Measurements from ENCODE around the gene PSG11. TPM values are rescaled to one million over a fixed set of nuclear protein-coding genes. Genes with fewer than 3 reads are reported as not detected.
A peak's percentile ranks its signal among the peaks of the same experiment; 100 is the strongest.
"Not testable (repeated sequence)": the region's sequence is repeated elsewhere in the genome, so short reads cannot be mapped to it uniquely, and the experiment has no call there.

PSG11 gene
- 0.49 and 0.69 TPM in 2 replicates for total RNA-seq (2014; rRNA removed; shearing (Covaris generic))

DNA sequence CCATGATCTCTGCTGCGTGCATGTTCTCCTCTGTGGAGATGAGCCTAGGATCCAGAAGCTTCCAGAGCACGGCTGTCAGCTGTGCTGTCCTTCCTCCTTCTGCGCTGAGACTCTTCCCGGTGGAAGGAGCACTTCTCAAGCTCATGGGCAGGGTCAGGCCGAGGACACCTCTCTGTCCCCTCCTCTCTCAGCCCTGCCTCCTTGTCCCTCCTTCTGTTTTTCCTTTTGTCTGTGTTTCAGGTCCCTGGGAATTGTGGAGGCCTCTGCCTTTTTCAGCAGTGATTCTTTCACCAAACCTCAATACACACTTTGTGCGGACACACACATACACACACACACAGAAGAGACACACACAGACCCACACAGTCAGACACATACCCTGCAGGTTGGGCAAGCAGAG is at the start of gene PSG11:
Gene PSG11, minus strand, starts transcription at position 101 of the 400 bp plus-strand sequence. Its CDS starts 97 bp downstream, at position 4.
- not testable (repeated sequence) for DNase-seq (ENCODE audit: low read depth)

DNA sequence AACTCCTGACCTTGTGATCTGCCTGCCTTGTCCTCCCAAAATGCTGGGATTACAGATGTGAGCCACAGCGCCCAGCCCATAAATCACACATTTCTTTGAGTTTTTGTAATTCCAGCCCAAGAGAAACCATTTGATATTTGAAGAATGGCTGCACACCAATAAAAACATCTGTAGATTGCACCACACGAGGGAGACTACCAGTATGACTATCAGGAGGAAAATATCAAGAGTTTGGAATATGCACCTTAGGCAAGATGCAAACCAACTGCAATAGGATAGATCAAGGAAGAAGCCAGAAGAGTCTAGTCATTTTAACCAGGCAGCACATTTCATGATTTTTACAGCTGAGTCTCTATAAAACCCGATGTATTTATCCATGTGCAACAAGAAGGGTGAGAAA is 36.1 kb upstream of the PSG11 start:
- DNase-seq (ENCODE audit: low read depth) = not testable (repeated sequence)

DNA sequence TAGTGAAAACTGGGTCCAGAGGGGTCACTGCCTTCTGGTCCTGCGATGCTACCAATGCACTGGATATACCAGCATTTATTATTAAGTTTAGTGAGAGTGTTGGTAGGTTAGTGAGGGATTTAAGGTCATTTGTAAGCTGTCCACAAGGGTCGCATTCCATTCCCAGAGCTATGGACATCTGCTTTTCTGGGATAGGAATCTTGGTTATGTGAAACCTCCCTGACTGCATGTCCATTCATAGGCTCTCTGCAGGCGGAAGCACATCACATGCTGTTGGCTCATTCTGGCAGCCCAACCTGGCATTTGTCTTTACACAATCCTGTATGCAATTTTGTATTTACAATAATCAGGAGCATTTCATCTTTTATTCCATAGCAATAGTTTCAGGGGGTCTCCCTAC is 35.1 kb upstream of the PSG11 start:
- DNase-seq (ENCODE audit: low read depth) = peak; percentile 49

DNA sequence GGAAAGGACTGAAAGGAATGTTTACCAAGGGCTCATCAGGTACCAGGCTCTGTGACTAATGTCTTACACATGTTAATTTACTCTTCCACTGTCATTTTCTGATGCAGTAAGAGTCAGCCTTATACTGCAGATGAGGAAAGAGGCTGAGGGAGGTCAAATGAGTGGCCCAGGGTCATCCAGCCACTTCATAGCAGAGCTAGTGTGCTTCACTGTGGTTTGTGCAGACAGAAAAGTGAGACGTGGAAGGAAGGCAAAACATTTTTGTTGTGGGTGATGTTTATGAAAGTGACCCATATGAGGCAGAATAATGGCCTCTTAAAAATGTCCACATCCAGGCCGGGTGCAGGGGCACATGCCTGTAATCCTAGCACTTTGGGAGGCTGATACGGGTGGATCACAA is 34.0 kb upstream of the PSG11 start:
- peak; percentile 87 for DNase-seq (ENCODE audit: low read depth)

DNA sequence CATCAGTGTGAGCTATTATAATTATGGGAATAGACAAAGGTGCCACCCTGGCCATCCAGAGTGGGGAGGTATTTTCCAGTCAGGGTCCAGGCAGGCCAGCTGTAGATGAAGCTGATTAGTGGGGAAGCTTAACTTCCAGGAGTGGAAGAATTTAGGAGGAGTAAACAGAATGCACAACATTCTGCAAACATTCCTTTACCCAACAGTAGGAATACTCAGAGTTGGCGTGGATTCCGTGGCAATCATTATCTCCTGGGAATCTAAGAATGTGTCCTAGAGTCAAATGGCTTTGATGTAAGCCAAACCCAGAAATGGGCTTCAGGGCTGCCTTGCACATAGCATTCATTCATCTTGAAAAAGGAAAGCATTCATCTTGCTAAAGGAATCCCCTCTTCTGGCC is 33.2 kb upstream of the PSG11 start:
- peak; percentile 26 for DNase-seq (ENCODE audit: low read depth)

DNA sequence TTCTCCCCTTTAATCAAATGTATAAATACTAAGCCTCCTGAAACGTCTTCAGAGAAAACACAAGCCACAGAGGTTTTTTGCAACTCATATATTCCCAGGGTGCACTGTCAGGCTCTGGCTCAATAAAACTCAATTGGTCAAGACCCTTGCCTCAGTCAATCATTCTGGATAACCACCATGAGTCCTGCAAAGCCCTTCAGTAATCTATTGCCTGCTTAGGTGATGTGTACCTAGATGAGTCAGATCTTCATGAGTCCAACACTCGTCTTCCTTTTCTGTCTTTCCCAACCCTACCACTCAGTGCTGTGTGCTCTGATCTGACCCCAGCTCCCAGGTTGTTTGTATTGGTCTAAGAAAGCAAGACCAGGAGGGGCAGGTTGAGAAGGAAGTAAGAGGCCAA is 32.2 kb upstream of the PSG11 start:
- peak; percentile 41 for DNase-seq (ENCODE audit: low read depth)

DNA sequence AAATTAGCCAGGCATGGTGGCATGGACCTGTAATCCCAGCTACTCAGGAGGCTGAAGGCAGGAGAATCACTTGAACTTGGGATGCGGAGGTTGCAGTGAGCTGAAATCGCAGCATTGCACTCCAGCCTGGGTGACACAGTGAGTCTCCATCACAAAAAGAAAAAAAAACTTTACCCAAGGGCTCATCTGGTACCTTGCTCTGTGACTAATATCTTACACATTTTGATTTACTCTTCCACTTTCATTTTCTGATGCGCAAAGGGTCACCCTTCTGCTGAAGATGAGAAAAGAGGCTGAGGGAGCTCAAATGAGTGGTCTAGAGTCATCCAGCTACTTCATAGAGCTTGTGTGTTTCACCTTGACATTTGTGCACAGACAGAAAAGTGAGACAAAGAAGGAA is 21.7 kb upstream of the PSG11 start:
- DNase-seq (ENCODE audit: low read depth) = peak; percentile 53

DNA sequence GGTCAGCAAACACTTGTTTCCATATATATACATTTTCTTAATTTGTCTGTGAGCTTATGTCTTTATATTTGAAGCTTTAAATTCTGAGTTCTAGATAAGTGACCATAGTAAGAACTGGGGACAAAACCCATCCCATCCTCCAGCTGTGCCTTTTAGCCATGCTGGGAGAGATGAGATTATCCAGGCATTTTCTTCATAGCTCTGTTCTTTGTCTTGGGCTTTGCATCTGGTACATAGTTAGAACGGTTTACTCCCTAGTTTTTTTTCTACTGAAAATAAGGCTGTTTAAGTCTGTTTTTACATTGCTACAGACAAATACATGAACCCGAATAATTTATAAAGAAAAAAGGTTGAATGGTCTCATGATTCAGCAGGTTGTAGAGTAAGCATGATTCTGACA is 20.3 kb upstream of the PSG11 start:
- not testable (repeated sequence) for DNase-seq (ENCODE audit: low read depth)

DNA sequence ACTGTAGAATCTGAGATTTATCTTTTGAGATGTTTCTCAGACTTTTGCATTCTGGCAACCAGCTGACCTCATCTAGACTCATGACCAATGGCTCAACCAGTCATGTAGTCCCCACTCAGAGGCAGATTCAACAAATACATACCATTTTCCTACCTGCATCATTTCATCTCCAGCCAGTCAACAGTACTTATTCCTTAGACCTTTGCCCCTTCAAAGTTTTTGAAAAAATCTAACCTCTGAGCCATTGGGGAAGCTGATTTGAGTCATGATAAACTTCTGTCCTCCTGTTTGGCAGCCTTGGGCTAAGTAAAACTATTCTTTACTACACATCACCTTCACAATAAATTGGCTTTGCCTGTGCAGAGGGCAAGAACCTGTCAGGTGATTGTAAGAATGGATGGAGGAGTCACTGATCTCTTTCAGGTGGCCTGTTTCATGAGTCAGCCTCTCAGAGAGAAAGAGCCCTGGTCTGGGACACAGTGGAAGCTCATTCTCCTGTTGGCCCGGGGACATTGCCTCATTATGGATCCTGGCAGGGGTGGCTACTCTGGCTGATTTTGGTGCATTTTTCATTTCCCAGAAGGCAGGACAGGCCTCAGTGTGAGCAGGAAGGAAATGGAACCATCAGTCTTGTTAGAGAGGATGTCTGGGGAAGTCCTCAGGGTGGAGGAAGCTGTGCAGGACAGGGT is 17.4 kb upstream of the PSG11 start:
- DNase-seq (ENCODE audit: low read depth) = not testable (repeated sequence)

DNA sequence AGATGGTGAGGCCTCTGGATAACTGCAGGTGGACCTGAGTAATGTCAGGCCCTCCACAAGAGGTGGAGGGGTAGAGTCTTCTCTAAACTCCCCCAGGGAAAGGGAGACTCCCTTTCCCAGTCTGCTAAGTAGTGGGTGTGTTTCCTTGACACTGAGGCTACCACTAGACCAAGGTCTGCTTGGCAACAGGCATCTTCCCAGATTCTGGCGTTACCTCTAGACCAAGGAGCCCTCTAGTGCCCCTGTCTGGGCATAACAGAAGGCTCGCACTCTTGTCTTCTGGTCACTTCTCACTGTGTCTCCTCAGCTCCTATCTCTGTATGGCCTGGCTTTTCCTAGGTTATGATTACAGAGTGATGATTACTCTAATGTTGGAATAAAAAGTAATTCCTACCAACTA is 5.4 kb upstream of the PSG11 start:
- DNase-seq (ENCODE audit: low read depth) = peak; percentile 66

DNA sequence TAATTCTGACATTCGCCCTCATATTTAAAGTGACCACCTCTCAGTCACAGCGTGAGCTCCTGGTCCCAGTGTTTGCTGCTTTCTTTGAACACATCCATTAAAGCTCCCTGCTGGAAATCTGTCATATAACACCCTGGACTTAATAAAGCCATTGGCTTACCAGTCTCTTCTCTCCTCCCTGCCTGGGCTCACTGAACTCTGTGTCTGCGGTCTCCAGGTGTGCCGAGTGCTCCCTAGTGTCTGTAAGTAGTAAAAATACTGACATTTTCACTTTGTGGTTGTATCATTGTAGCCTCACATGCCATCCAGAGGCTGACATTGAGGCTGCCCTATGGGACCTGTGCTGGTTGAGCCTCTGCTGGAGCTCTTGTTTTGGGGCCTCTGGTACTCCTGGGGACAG is 2.6 kb upstream of the PSG11 start:
- no peak for DNase-seq (ENCODE audit: low read depth)

DNA sequence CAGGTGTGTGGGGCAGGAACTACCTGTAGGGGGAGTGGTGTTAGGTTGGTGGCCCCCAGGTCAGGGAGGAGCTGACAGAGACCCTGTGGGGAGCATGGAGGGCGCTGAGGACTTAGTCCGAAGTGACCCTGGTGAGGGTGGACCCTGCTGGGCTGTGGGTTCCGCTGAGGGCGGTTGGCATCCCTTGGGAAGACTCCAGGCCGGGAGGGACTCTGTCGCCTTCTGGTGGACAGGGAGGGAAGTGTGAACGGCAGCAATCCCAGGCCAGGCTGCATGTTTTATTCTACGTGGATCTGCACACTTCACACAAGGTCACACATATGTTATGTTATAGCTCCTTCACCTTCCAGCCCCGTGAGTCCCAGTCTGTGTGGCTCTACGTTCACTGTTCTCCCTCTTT is 1.7 kb upstream of the PSG11 start:
- not testable (repeated sequence) for DNase-seq (ENCODE audit: low read depth)

DNA sequence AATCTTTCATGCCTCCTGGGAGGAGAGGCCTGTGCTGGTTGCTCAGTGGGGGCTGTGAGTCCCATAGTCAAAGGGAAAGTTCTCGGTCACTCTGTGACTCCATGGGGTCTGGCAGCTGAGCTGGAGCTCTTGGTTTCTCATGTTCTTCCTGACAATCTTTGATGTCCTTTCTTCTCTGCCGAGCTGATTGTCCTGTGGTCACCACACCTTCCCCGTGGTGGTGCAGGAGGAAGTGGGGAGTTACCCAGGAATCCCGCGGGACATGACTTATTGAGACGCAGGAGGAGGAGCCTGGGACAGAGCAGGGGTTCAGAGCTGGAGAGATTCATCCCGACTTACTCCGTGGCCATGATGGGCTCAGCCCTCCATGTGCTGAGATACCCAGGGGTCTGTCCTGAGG is 792 bp upstream of the PSG11 start:
- not testable (repeated sequence) for DNase-seq (ENCODE audit: low read depth)

DNA sequence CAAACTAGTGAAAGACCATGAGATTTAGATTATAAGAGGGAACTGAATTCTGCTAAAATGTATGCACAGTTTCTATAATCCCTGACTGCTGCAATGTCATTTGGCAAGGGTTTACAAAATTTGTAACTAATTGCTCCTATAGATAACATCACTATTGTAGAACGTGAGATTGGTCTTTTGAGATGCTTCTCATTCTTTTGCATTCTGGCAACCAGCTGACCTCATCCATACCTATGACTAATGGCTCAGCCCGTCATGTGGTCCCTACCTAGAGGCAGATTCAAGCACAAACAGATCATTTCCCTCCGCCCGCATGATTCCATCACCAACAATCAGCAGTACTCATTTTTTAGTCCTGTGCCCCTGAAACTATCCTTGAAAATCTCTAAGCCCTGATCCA is 4.2 kb downstream of the PSG11 start:
- peak; percentile 92 for DNase-seq (ENCODE audit: low read depth)

DNA sequence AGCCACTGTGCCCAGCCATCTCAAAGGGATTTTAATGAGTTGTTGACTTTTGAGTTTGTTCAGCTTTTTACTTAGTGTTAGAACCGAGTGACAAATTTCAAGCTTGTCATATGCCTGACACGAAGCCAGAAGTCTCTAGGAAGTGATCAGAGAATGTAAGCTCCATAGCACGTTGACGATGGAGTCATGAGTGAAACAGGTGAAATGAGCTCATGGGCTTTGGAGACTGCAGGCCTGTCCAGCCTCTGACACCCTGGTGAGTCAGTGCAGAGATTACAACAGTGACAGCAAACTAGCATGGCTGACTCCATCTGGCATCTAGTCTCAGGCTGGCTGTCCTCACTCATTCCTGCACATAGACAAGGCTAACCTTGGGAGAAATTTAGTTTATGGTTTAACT is 4.6 kb downstream of the PSG11 start:
- DNase-seq (ENCODE audit: low read depth) = peak; percentile 97

DNA sequence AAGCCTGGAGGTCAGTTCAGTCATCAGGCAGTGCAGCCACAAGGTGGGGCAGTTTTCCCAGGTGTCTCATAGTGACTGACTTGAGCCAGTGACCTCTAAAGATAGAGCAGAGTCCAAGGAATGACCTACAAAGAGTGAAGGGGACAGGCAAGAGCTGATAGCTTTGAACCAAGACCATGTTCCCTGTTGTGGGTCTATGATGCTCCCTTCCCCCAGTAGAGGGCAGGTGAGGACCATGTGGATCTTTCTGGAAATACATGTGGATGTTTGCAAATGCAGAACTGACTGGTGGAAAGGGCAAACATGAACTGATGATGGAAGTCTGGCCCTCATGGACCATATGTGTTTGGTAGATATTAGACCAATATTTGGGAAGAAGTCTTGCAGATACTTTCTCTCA is 6.7 kb downstream of the PSG11 start:
- DNase-seq (ENCODE audit: low read depth) = peak; percentile 56

DNA sequence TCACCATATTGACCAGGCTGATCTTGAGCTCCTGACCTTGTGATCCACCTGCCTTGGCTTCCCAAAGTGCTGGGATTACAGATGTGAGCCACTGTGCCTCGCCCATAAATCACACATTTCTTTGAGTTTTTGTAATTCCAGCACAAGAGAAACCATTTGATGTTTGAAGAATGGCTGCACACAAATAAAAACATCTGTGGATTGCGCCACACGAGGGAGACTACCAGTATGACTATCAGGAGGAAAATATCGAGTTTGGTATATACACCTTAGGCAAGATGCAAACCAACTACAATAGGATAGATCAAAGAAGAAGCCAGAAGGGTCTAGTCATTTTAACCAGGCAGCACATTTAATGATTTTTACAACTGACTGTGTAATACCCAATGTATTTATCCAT is 20.4 kb downstream of the PSG11 start:
- DNase-seq (ENCODE audit: low read depth) = not testable (repeated sequence)

DNA sequence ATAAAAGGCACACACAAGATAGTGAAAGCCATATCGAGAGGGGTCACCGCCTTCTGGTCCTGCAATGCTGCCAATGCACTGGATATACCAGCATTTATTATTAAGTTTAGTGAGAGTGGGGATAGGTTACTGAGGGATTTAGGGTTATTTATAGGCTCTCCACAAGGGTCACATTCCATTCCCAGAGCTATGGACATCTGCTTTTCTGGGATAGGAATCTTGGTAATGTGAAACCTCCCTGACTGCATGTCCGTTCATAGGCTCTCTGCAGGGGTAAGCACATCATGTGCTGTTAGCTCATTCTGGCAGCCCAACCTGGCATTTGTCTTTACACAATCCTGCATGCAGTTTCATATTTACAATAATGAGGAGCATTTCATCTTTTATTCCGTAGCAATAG is 21.4 kb downstream of the PSG11 start:
- not testable (repeated sequence) for DNase-seq (ENCODE audit: low read depth)

DNA sequence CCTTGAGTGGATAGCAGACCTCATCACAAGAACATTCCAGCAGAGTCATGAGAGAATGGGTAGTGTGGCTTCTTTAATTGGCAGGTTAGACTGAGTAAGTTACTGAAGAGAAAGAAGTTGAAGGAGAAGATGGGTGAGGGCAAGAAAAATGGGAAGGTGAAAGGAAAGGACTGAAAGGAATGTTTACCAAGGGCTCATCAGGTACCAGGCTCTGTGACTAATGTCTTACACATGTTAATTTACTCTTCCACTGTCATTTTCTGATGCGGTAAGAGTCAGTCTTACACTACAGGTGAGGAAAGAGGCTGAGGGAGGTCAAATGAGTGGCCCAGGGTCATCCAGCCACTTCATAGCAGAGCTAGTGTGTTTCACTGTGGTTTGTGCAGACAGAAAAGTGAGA is 22.6 kb downstream of the PSG11 start:
- DNase-seq (ENCODE audit: low read depth) = not testable (repeated sequence)

DNA sequence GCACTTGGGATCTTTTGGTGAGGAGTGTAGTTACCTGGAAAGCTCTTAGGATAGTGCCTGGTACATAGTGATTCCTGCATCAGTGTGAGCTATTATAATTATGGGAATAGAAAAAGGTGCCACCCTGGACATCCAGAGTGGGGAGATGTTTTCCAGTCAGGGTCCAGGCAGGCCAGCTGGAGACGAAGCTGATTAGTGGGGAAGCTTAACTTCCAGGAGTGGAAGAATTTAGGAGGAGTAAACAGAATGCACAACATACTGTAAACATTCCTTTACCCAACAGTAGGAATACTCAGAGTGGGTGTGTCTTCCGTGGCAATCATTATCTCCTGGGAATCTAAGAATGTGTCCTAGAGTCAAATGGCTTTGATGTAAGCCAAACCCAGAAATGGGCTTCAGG is 23.3 kb downstream of the PSG11 start:
- not testable (repeated sequence) for DNase-seq (ENCODE audit: low read depth)

DNA sequence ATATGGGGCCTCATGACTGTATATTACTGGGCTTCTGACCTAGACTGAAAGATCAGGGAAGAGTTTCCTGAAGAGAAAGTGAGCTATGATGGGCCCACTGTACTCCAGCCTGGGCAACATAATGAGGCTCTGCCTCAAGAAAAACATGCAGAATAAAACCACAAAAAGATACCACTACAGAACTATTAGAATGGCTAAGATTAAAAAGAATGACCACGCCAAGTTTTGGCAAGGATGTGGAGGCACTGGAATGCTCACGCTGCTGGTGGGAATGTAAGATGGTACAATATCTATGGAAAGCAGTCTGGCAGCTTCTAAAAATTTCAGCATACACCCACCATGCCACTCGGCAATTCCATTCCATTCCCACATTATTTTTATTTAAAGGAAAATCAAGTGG is 30.1 kb downstream of the PSG11 start:
- DNase-seq (ENCODE audit: low read depth) = peak; percentile 38

DNA sequence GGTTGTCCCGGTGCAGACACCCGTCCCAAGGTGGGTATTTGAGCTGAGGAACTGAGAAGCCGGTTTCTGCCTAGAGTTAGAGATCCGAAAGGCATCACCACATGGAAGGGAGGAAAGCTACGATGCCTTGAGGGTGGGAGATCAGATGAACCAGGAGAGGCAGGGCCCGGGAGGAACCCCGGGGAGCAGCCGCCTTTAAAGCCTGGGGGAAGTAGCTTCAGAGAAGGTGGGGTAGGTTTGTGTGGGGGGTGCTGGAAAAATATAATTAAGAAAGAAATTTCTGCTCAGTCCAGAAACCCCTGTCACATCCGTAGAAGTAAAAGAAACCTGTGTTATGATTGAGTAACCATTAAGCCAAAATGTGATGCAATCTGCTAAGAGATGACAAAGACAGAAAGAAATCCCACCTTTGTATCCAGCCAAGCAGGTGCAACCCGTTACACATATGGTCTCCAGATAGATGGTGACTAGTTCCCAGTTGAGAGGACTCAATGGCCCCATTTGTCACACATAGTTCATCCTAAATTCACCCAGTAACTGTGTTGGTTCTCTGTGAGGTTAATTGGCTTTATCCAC is 34.2 kb downstream of the PSG11 start:
- not testable (repeated sequence) for DNase-seq (ENCODE audit: low read depth)

DNA sequence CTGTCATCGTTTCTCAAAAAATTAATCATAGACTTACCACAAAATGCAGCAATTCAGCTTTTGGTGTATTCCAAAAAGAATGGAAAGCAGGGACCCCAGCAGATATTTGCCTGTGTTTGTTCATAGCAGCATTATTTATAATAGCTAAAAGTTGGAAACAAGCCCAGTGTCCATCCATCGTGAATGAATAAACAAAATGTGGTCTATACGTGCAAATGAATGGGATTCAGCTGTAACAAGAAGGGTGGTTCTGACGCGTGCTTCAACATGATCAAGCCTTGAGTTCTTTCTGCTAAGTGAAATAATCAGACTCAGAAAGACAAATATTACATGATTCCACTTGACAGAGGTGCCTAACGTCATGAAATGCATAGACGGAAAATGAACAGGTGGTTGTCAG is 36.4 kb downstream of the PSG11 start:
- no peak for DNase-seq (ENCODE audit: low read depth)

DNA sequence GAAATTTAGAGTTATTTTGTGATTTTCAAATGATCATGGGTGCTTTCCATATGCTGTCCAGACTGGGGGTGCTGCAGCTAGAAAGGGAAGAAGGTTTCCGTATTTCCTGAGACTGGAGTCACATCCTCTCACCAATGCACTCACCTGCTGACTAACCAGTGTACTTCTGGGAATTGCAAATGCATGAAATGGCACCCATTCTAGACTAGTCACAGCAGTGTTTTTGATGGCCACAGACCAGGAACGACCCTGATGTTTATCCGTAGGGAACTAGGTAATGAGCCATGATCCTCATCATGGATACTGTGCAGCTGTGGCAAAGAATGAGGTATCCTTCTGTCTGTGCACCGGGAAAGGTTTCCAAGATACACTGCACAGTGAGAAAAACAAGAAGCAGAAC is 37.1 kb downstream of the PSG11 start:
- peak; percentile 12 for DNase-seq (ENCODE audit: low read depth)
